Astrocyte of the cerebellum (primary cell): Measurements from ENCODE around the gene CLCF1.

Source experiments
- DNase-seq: peaks from one replicate; pipeline ENCODE4 v3.0.0-alpha.2; 2011; ENCODE audit warnings: low read depth
- H3K4me3 ChIP-seq: 2 replicates; pipeline ENCODE4 v1.5.1; 2011; ENCODE audit warnings: mild to moderate bottlenecking, low read depth, low read length, moderate library complexity
- in situ Hi-C: cut with HindIII; loops from 2 replicates; pipeline ENCODE4 v1.10.0; 2017; ENCODE audit warnings: low sequenced_read_pairs
- TF ChIP-seq, protein P1 (sequence below): IDR thresholded peaks from 2 replicates; pipeline ENCODE4 v1.5.1; 2012; ENCODE audit warnings: low read length, low read depth, moderate library complexity, mild to moderate bottlenecking; ENCODE audit errors: missing control alignments

The CLCF1 gene

DNA sequence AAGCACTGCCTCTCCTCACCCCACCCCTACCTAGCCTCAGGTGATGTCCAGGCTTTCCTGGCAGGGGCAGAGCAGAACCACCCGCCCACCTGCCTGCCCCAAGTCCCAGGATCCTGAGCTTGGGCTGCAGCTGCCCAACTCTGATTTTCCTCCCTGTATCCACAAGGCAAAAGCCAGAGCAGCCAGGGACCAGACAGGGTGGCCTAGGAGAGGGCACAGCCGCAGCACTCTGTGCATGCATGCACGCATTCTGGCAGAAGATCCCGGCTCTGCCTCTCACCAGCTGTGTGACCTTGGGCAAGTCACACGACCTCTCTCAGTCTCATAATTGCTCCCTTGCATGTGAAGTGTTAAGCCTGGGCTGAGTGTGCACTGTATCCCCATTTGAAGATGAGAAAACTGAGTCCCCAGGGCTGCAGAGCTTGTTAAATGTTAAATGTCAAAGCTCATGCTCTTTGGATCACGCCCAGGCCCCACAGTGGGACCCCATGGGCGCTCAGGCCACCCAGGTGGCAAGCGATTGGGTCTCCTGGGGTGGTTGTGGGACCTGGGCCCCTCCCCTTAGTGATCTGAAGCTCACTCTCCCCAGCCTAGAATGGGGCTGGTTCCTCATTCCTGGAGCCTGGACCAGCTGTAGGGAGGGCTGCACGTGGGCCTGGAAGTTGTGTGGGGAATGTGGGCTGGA, 39.2 kb upstream of the CLCF1 start:
- no peak for DNase-seq
- TF ChIP-seq, protein P1, sequence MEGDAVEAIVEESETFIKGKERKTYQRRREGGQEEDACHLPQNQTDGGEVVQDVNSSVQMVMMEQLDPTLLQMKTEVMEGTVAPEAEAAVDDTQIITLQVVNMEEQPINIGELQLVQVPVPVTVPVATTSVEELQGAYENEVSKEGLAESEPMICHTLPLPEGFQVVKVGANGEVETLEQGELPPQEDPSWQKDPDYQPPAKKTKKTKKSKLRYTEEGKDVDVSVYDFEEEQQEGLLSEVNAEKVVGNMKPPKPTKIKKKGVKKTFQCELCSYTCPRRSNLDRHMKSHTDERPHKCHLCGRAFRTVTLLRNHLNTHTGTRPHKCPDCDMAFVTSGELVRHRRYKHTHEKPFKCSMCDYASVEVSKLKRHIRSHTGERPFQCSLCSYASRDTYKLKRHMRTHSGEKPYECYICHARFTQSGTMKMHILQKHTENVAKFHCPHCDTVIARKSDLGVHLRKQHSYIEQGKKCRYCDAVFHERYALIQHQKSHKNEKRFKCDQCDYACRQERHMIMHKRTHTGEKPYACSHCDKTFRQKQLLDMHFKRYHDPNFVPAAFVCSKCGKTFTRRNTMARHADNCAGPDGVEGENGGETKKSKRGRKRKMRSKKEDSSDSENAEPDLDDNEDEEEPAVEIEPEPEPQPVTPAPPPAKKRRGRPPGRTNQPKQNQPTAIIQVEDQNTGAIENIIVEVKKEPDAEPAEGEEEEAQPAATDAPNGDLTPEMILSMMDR = no peak
- no peak overlapping the region for H3K4me3 ChIP-seq
- in situ Hi-C loops = no loop called here

DNA sequence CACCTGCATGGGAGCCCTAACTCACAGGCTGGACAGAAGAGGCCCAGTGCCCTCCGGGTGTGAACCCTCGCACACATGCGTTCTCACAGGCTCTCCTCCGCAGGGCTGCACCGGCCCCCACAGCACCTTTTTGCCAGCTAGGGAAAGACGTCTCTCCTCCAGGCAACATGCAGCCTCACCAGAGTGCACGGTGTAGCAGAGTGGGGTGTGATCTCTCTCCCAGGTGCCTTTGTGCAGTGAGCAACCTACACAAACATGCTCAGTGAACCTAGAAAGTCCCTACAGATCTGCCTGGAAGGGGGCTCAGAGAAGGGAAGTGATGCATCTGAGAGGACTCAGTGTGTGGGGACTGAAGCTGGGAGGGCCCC, 38.4 kb upstream of the CLCF1 start:
- TF ChIP-seq, protein P1 = no peak

DNA sequence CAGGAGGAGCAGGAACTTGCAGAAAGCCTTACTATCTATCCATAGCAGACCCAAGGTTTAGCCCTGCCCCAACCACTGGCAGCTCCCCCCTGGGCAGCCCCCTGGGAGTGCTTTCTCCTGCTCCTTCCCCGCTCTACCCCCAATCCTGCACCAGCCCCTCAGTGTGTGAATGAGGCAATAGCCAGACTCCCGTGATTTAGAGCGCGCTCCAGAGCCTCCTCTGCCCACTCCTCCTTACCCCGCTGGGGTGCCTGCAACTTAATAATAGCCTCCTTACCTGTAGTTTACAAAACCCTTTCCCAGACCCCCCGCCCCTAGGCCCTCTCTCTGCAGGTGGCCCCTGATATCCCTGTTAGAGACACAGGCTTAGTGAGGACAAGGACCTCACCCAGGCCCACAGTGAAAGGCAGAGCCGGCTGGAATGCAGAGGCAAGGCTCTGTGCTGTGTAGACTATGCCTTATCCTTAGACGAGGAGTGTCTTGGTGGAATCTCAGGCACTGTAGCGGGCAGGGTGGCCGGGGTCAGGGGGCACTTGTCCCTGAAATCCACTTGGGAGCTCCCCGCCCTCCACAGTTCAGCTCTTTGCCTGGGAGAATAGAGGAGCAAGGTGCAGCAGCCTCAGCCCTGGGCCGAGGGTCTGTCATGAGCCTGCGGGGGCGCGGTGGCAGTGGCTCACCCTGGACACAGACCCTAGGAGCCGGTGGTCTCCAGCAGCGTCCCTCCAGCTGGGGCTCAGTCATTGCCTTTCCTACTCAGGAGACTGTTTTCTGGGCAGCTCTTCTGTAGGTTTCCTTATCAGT, 37.8 kb upstream of the CLCF1 start:
- no peak for DNase-seq
- no peak overlapping the region for H3K4me3 ChIP-seq
- in situ Hi-C loops = no loop called here
- TF ChIP-seq, protein P1 = no peak

More for the DNA sequence above, 38.4 kb upstream of the CLCF1 start:
- in situ Hi-C loops = no loop called here
- no peak for DNase-seq
- H3K4me3 ChIP-seq = no peak overlapping the region

DNA sequence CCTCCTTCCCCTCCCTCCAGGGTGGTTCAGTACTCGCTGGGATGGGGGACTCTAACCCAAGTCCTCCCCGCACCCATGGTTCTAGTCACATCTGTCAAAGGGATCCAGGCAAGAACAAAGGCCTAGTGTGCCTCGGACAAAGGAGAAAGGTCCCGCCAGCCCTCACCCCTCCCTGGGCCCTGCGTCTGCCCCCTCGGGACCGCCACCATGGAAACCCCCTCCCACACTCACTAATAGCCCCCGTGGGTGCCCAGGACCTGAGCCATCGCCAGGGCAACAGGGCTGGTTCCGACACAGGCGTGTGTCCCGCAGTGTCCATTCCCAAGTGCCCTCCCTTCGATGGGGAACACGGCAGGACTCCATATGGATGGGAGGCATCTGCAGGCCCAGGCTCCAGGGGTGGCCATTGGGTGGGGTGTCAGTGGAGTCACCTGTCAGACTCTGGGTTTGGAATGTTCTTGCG, 37.0 kb upstream of the CLCF1 start:
- in situ Hi-C loops = no loop called here
- DNase-seq = no peak
- no peak overlapping the region for H3K4me3 ChIP-seq
- TF ChIP-seq, protein P1 = no peak

DNA sequence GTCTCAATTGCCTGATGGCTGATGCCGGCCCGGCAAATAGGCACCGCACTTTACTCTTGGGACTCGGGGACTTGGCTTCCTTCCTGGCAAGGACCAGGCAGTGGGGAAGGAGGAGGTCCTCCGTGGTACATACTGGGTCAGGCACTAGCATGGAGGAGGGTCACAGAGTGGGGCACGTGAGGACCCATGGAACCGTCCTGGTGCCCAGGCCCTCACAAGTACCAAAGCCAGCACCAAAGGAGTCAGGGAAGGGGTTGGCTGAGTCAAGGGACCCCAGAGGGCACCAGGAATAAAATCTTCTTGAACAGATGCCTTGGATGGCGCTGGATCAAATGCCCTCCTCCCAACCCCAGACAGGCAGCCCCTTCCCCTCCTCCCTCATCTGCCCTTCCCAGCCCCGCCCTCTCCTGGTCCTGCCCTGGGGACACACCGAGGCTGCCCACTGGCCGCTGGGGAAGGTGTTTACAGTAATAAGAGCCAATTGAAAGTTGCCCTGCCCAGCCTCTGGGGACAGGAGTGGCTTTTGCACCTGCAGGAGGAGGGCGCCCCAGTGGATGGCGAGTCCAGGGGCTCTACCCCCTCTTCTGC, 36.5 kb upstream of the CLCF1 start:
- no peak for DNase-seq
- TF ChIP-seq, protein P1 = no peak
- in situ Hi-C loops = no loop called here
- no peak overlapping the region for H3K4me3 ChIP-seq

DNA sequence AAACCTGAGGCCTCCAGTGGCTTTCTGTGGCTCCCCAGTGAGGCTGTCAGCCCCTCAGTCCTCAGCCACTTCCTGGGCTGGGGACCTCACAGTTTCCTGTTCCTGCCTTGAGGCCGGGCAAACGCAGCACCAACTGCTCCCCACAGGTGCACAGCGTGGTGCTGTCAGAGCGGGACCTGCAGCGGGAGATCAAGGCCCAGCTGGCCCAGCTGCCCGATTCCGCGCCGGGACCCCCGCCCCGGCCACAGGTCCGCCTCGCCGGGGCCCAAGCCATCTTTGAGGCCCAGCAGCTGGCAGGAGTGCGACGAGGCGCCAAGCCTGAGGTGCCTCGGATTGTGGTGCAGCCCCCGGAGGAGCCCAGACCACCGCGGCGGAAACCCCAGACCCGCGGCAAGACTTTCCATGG, 35.9 kb upstream of the CLCF1 start:
- no peak for DNase-seq
- TF ChIP-seq, protein P1 = no peak
- no peak overlapping the region for H3K4me3 ChIP-seq
- in situ Hi-C loops = no loop called here
